ENCODE results near the gene ACAP2. TPM values are rescaled to one million over a fixed set of nuclear protein-coding genes. Genes with fewer than 3 reads are reported as not detected.
A peak's percentile ranks its signal among the peaks of the same experiment; 100 is the strongest.
"Not testable (repeated sequence)": the region's sequence is repeated elsewhere in the genome, so short reads cannot be mapped to it uniquely, and the experiment has no call there.

The ACAP2 gene
- total and polyA plus RNA-seq, 12 donors, result 4.5 to 54.3 (median 29.8) TPM

GRCh38 chr3:195356151-195357086, 86.4 kb downstream of the ACAP2 start:
- 69 to 84% (median 83%) methylated on average over 16 of the region's 16 CpGs for WGBS, 4 donors
- intact Hi-C loops (cut with DNase I), result no loop called here
- Histone ChIP-seq H3K4me3 (no peak overlapping the region), H3K27me3 (no peaks in the 10 kb centered on the region), H3K9me3 (replicated peaks in 1 of 3) (no peaks in the 10 kb centered on the region), H3K36me3 (replicated peaks in 1 of 2) (no peaks in the 10 kb centered on the region), H3K27ac (peak overlapping the region in 1 of 5 donors; percentile 45), H3K4me1 (replicated peaks in 1 of 2) (peaks cover 4 to 11% of the 10 kb centered on the region in 2 donors)
- DNase-seq, result peak; percentile 31 to 81 (median 78)
- TF ChIP-seq POLR2A (IDR thresholded peaks at IDR 0.05) (no peak), CTCF (IDR thresholded peaks at IDR 0.05) (no peak)

DNA sequence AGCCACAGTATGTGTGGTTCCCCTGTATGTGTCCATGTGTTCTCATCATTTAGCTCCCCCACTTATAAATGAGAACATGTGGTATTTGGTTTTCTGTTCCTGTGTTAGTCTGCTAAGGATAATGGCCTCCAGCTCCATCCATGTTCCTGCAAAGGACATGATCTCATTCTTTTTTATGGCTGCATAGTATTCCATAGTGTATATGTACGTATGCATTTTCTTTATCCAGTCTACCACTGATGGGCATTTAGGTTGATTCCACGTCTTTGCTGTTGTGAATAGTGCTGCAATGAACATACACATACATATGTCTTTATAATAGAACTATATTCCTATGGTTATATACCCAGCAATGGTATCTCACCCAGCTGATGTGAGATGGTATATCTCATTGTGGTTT, 88.8 kb downstream of the ACAP2 start:
- H3K27ac ChIP-seq; H3K4me3 ChIP-seq; H3K27me3 ChIP-seq; H3K36me3 ChIP-seq (replicated peaks in 1 of 2); intact Hi-C loops (cut with DNase I); DNase-seq; H3K9me3 ChIP-seq (replicated peaks in 1 of 3): not testable (repeated sequence)
- 48 to 73% (median 49%) methylated on average over 2 of the region's 2 CpGs for whole genome bisulfite sequencing, 4 donors
- H3K4me1 ChIP-seq (replicated peaks in 1 of 2), result peaks cover 4 to 11% of the 10 kb centered on the region in 2 donors

- no peaks in the 10 kb centered on the region for H3K27me3 ChIP-seq
- no peaks in the 10 kb centered on the region for H3K9me3 ChIP-seq (replicated peaks in 1 of 3)
- no peak overlapping the region for H3K4me3 ChIP-seq
- no peaks in the 10 kb centered on the region for H3K36me3 ChIP-seq (replicated peaks in 1 of 2)
- H3K4me1 ChIP-seq (replicated peaks in 1 of 2), result peaks cover 4 to 11% of the 10 kb centered on the region in 2 donors
- peak in 2 of 7 donors; percentile 15 to 28 for DNase-seq
- peak overlapping the region in 1 of 5 donors; percentile 37 for H3K27ac ChIP-seq
- TF ChIP-seq POLR2A (IDR thresholded peaks at IDR 0.05), result no peak
- TF ChIP-seq CTCF (IDR thresholded peaks at IDR 0.05), result no peak
- intact Hi-C loops (cut with DNase I), result no loop called here
- 89 to 93% (median 91%) methylated on average over 4 of the region's 4 CpGs for WGBS, 4 donors
These were observed 89.8 kb downstream of the ACAP2 start for GRCh38 chr3:195352895-195353488.

GRCh38 chr3:195348426-195349115, 94.2 kb downstream of the ACAP2 start:
- no peak for DNase-seq
- TF ChIP-seq POLR2A (IDR thresholded peaks at IDR 0.05) (no peak), CTCF (IDR thresholded peaks at IDR 0.05) (no peak)
- no peak overlapping the region for H3K27ac ChIP-seq
- H3K9me3 ChIP-seq (replicated peaks in 1 of 3), result no peaks in the 10 kb centered on the region
- no peaks in the 10 kb centered on the region for H3K36me3 ChIP-seq (replicated peaks in 1 of 2)
- 87 to 96% (median 94%) methylated on average over 5 of the region's 5 CpGs for WGBS, 4 donors
- H3K4me1 ChIP-seq (replicated peaks in 1 of 2), result no peaks in the 10 kb centered on the region
- intact Hi-C loops (cut with DNase I), result no loop called here
- no peak overlapping the region for H3K4me3 ChIP-seq
- H3K27me3 ChIP-seq, result no peaks in the 10 kb centered on the region
